Spleen (tissue), 11 donors: ENCODE measurements around the gene MMAB. TPM values are rescaled to one million over a fixed set of nuclear protein-coding genes. Genes with fewer than 3 reads are reported as not detected.

Source experiments
- DNase-seq: peaks from one replicate; pipeline ENCODE4 v3.0.0-alpha.2; 2020
- H3K27ac ChIP-seq, 8 donors: fragments of 200-600 bp; sonication (generic) in 7 of 8; 1 replicate in 4 of 8; 2 replicates in 4 of 8; pipeline versions ENCODE4 v1.5.0 to v1.8.0; 2016 to 2021; ENCODE audit warnings: inconsistent platforms in 4 of 8, mild to moderate bottlenecking in 4 of 8, moderate library complexity in 1 of 8
- H3K27me3 ChIP-seq, 7 donors: fragments of 200-600 bp; sonication (generic) in 6 of 7; replicated peaks in 1 of 7; 1 replicate in 4 of 7; 2 replicates in 3 of 7; pipeline versions ENCODE4 v1.5.0 to v1.8.0; 2016 to 2021; ENCODE audit warnings: inconsistent platforms in 3 of 7, mild to moderate bottlenecking in 1 of 7
- H3K36me3 ChIP-seq, 6 donors: fragments of 200-600 bp; sonication (generic) in 5 of 6; 1 replicate in 4 of 6; 2 replicates in 2 of 6; pipeline versions ENCODE4 v1.5.0 to v1.8.0; 2016 to 2021; ENCODE audit warnings: inconsistent platforms in 2 of 6
- H3K4me1 ChIP-seq, 6 donors: fragments of 200-600 bp; sonication (generic) in 5 of 6; 1 replicate in 3 of 6; 2 replicates in 3 of 6; pipeline versions ENCODE4 v1.5.0 to v1.8.0; 2016 to 2021; ENCODE audit warnings: inconsistent platforms in 3 of 6
- H3K4me3 ChIP-seq, 8 donors: fragments of 200-600 bp; sonication (generic) in 7 of 8; 1 replicate in 4 of 8; 2 replicates in 4 of 8; pipeline versions ENCODE4 v1.5.0 to v1.8.0; 2016 to 2021; ENCODE audit warnings: inconsistent platforms in 4 of 8, mild to moderate bottlenecking in 4 of 8, moderate library complexity in 2 of 8
- H3K9me3 ChIP-seq, 8 donors: fragments of 200-600 bp; sonication (generic) in 7 of 8; 1 replicate in 4 of 8; 2 replicates in 4 of 8; pipeline versions ENCODE4 v1.5.0 to v1.8.0; 2016 to 2021; ENCODE audit warnings: inconsistent platforms in 4 of 8
- POLR2A ChIP-seq, 3 donors: fragments of 450-650 bp; IDR thresholded peaks; one replicate each; pipeline ENCODE4 v1.5.1; 2017; ENCODE audit warnings: antibody characterized with exemption in 3 of 3, mild to moderate bottlenecking in 1 of 3
- POLR2AphosphoS5 ChIP-seq, 3 donors: sonication (generic); formaldehyde crosslinking; IDR thresholded peaks; one replicate each; pipeline ENCODE4 v1.5.1; 2017; ENCODE audit warnings: antibody characterized with exemption in 3 of 3
- WGBS, 5 donors: extraction: QIAGEN DNeasy Blood & Tissue Kit in 3 of 5; methylation state at CpG; one replicate each; pipeline versions ENCODE4 v1.1.5 to v1.1.7; 2013 to 2018; 5-methylcytosine and 5-hydroxymethylcytosine counted together
- intact Hi-C: fragments of 100-400 bp; cut with DNase I; formaldehyde crosslinking; loops from one replicate; pipeline ENCODE4 v1.15.0; 2023; ENCODE audit warnings: low total_unique reads
- polyA plus RNA-seq, 3 donors: library from polyadenylated mRNA; stranded (reverse); fragments of 200-250 nt; gene quantifications; one replicate each; pipeline ENCODE4 v1.2.1, GENCODE V29; 2013
- total RNA-seq, 7 donors: library from RNA; depleted of rRNA in 3 of 7; stranded (reverse); fragments of >200 nt in 3 of 7; fragmentation: NEBNext Ultra II Directional in 4 of 7; extraction: Animal tissue kit (Norgen Biotek cat#: 25700) in 4 of 7; gene quantifications; one replicate each; pipeline versions ENCODE4 v1.1.0 to v1.2.1, GENCODE V29; 2016 to 2021
- TF ChIP-seq, protein P1 (sequence below), 11 experiments: fragments of 200-600 bp in 7 of 11; fragments of 450-650 bp in 4 of 11; sonication (generic) in 4 of 11; IDR thresholded peaks in 8 of 11; conservative IDR thresholded peaks in 3 of 11; 1 replicate in 7 of 11; 2 replicates in 4 of 11; pipeline versions ENCODE4 v1.4.0 to v1.8.0; 2016 to 2021; ENCODE audit warnings: antibody characterized with exemption in 11 of 11, inconsistent platforms in 4 of 11, mild to moderate bottlenecking in 1 of 11
- donor health status: healthy with polysubstance abuse.
- donor health status: DM: no; HTN: no; CAD: no; lungs with moderate emphysema.
- donor health status: DM: no; HTN: no; CAD: no.
- donor health status: Bipolar disorder and iron deficiency.
- donor health status: healthy.
- donor health status: DM: no; HTN: no; CAD: no.
- donor health status: DM: yes; HTN: yes; CAD: no.

Gene MMAB
- total and polyA plus RNA-seq, 10 donors: 14.5 to 41.7 (median 20.3) TPM

DNA sequence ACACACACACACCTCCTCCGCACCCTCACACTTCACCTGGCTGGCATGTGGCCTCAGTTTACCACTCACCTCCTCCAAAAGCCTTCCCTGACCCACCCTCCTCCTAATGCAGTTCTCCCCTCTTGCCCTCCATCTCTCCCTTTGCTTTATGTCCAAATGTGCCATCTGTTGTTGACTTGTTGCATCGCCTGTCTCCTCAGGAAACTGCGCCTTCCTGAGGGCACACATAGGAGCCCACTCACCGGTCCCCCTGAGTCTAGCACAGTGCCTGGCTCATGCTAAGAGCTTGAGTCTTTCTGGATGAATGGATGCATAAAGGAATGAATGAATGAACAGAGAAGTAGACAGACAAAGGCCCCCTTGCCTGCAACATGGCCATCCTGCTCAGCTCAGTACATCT lies 34.3 kb upstream of the MMAB start:
- H3K27ac ChIP-seq: no peak overlapping the region
- 79 to 88% (median 84%) methylated on average over 4 of the region's 4 CpGs for WGBS, 5 donors
- no peak for DNase-seq
- H3K4me3 ChIP-seq: no peak overlapping the region
- no peaks in the 10 kb centered on the region for H3K36me3 ChIP-seq
- TF ChIP-seq POLR2A (IDR thresholded peaks at IDR 0.05): no peak
- TF ChIP-seq, protein P1, sequence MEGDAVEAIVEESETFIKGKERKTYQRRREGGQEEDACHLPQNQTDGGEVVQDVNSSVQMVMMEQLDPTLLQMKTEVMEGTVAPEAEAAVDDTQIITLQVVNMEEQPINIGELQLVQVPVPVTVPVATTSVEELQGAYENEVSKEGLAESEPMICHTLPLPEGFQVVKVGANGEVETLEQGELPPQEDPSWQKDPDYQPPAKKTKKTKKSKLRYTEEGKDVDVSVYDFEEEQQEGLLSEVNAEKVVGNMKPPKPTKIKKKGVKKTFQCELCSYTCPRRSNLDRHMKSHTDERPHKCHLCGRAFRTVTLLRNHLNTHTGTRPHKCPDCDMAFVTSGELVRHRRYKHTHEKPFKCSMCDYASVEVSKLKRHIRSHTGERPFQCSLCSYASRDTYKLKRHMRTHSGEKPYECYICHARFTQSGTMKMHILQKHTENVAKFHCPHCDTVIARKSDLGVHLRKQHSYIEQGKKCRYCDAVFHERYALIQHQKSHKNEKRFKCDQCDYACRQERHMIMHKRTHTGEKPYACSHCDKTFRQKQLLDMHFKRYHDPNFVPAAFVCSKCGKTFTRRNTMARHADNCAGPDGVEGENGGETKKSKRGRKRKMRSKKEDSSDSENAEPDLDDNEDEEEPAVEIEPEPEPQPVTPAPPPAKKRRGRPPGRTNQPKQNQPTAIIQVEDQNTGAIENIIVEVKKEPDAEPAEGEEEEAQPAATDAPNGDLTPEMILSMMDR (IDR thresholded peaks at IDR 0.05 in 8 of 11, conservative IDR thresholded peaks at IDR 0.05 in 3 of 11): no peak
- TF ChIP-seq POLR2AphosphoS5 (IDR thresholded peaks at IDR 0.05): no peak
- H3K9me3 ChIP-seq: no peaks in the 10 kb centered on the region
- H3K27me3 ChIP-seq: peaks cover 0 to 44% (median 0%) of the 10 kb centered on the region in 7 donors
- H3K4me1 ChIP-seq: no peaks in the 10 kb centered on the region
- intact Hi-C loops: no loop called here

DNA sequence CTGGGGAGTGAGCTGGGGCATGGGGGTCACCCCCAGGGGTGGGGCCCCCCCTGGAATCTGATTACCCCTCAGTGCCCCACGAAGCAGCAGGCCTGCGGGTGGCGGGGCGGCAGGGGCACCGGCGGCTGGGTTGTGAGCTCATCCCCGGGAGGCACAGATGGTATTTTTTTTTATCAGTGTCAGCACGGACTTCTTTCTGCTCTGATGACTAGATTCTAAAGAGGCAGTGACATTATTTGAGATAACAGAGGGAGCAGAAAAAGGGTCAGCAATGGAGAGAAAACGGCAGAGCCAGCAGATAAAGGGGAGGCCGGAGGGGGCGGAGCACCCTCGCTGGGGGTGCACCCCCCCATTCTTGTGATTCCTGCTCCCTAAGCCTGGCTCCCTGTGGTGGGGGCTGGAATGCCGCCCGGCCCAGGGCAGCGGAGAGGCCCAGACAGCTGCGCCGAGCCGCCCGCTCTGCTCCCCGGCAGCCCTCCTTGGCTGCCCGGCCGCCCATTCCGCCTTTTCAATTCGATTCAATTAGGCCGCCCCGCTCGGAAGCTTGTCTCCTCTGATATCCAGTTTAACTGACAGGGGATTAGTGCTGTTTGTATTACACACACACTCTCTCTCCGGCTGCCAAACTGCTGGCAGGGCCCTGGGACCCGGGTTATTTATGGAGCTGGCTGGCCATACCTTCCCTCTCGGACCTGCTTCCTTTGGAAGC lies 33.2 kb upstream of the MMAB start:
- DNase-seq: no peak
- Histone ChIP-seq H3K27me3 (peaks cover 0 to 32% (median 0%) of the 10 kb centered on the region in 7 donors), H3K4me3 (no peak overlapping the region), H3K36me3 (no peaks in the 10 kb centered on the region), H3K9me3 (no peaks in the 10 kb centered on the region), H3K27ac (no peak overlapping the region), H3K4me1 (no peaks in the 10 kb centered on the region)
- intact Hi-C loops: no loop called here
- WGBS, 5 donors: 38 to 52% (median 41%) methylated on average over 27 to 30 of the region's 30 CpGs
- TF ChIP-seq, protein P1 (IDR thresholded peaks at IDR 0.05 in 8 of 11, conservative IDR thresholded peaks at IDR 0.05 in 3 of 11): no peak
- TF ChIP-seq POLR2AphosphoS5 (IDR thresholded peaks at IDR 0.05): no peak
- no peak for TF ChIP-seq POLR2A (IDR thresholded peaks at IDR 0.05)

DNA sequence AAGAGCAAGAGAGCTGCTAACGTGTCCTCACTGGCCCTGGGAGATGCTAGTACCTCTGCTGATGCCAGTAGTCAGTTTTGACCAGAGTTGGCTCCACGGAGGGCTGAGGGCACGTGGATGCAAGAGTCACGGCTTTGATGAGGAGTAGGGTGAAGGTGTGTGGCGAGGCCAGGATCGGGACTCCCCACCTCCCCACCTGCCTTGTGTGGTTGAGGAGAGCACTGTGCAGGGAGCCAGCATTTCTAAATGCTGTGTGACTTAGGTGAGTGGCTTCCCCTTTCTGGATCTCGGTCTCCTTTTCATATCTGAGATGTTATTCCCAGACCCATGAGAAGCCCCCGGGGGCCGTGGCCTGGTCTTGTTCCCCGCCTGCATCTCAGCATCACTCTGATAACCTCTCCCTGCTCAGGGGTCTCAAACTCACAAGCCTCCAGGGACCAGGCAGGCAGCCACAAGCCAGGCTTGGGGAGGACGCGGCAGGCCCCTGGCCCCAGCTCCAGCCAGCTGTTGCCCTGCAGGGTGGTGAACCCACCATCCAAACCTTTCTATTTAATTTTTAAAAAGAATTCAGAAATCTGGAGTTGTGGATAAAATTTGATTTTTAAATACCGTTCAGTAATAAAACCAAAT lies 32.4 kb upstream of the MMAB start:
- H3K27ac ChIP-seq: no peak overlapping the region
- intact Hi-C loops: no loop called here

DNA sequence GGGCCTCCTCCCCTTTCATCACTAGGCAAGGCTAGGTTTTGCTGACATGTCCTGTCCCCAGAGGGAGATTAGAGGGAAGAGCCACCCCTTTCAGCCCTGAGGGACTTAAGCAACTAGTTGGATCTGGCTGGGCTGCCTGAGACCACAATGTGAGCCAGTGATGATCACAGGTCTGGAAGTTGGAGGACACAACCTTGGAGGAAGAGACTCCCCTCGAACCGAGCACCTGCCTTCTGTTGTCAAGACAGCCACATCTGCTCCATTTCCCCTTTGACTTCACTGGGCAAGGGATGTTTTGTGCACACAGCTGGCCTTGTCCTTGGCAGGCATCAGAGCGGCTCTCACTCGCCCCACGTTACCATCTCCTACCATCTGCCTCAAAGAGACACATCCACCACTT lies 31.7 kb upstream of the MMAB start:
- Histone ChIP-seq H3K4me1 (no peaks in the 10 kb centered on the region), H3K4me3 (no peak overlapping the region), H3K27me3 (peaks cover 0 to 23% (median 0%) of the 10 kb centered on the region in 7 donors), H3K36me3 (no peaks in the 10 kb centered on the region), H3K9me3 (no peaks in the 10 kb centered on the region), H3K27ac (no peak overlapping the region)
- no peak for DNase-seq
- intact Hi-C loops: no loop called here
- TF ChIP-seq POLR2A (IDR thresholded peaks at IDR 0.05): no peak
- TF ChIP-seq, protein P1 (IDR thresholded peaks at IDR 0.05 in 8 of 11, conservative IDR thresholded peaks at IDR 0.05 in 3 of 11): no peak
- no peak for TF ChIP-seq POLR2AphosphoS5 (IDR thresholded peaks at IDR 0.05)
- WGBS, 5 donors: 64 to 80% (median 76%) methylated on average over 5 of the region's 5 CpGs

More for the DNA sequence above, 32.4 kb upstream of the MMAB start:
- H3K27me3 ChIP-seq: peaks cover 0 to 25% (median 0%) of the 10 kb centered on the region in 7 donors
- DNase-seq: no peak
- 76 to 90% (median 83%) methylated on average over 13 of the region's 13 CpGs for WGBS, 5 donors
- no peaks in the 10 kb centered on the region for H3K9me3 ChIP-seq
- no peak for TF ChIP-seq POLR2AphosphoS5 (IDR thresholded peaks at IDR 0.05)
- TF ChIP-seq POLR2A (IDR thresholded peaks at IDR 0.05): no peak
- TF ChIP-seq, protein P1 (IDR thresholded peaks at IDR 0.05 in 8 of 11, conservative IDR thresholded peaks at IDR 0.05 in 3 of 11): no peak
- H3K36me3 ChIP-seq: no peaks in the 10 kb centered on the region
- no peak overlapping the region for H3K4me3 ChIP-seq
- no peaks in the 10 kb centered on the region for H3K4me1 ChIP-seq
